ENCODE results near the gene NECTIN2.

- no peak for TF ChIP-seq CTCF (IDR thresholded peaks at IDR 0.05; ENCODE audit: low read depth, low read length)
- TF ChIP-seq EZH2phosphoT487 (IDR thresholded peaks at IDR 0.05; ENCODE audit: low read depth): no peak
Measured at GRCh38 chr19:44891016-44891882, 45.2 kb downstream of the NECTIN2 start, which contains the start of gene TOMM40.
